Subcutaneous abdominal adipose tissue (tissue), 5 donors: ENCODE results near the gene CA4.
"Not testable (repeated sequence)": the region's sequence is repeated elsewhere in the genome, so short reads cannot be mapped to it uniquely, and the experiment has no call there.

Experiments
- H3K27ac ChIP-seq: one replicate; pipeline ENCODE4 v1.7.0; 2013; ENCODE audit warnings: low read depth, mild to moderate bottlenecking, inconsistent platforms, low read length, moderate library complexity
- H3K27me3 ChIP-seq, 5 donors: one replicate each; pipeline ENCODE4 v1.7.0; 2013; ENCODE audit warnings: low read length in 5 of 5, inconsistent platforms in 1 of 5; ENCODE audit not compliant: control insufficient read depth in 5 of 5, insufficient read depth in 4 of 5
- H3K36me3 ChIP-seq, 5 donors: one replicate each; pipeline ENCODE4 v1.7.0; 2013; ENCODE audit warnings: low read length in 5 of 5; ENCODE audit not compliant: control insufficient read depth in 5 of 5, insufficient read depth in 5 of 5
- H3K4me1 ChIP-seq, 5 donors: one replicate each; pipeline ENCODE4 v1.7.0; 2013; ENCODE audit warnings: low read length in 5 of 5, mild to moderate bottlenecking in 3 of 5, moderate library complexity in 1 of 5; ENCODE audit not compliant: control insufficient read depth in 5 of 5, insufficient read depth in 5 of 5
- H3K4me3 ChIP-seq, 5 donors: one replicate each; pipeline ENCODE4 v1.7.0; 2013; ENCODE audit warnings: low read length in 5 of 5, low read depth in 1 of 5
- H3K9ac ChIP-seq, 5 donors: one replicate each; pipeline ENCODE4 v1.7.0; 2013; ENCODE audit warnings: low read length in 5 of 5, mild to moderate bottlenecking in 4 of 5, moderate library complexity in 3 of 5
- H3K9me3 ChIP-seq, 5 donors: one replicate each; pipeline ENCODE4 v1.7.0; 2013; ENCODE audit warnings: low read length in 5 of 5; ENCODE audit not compliant: control insufficient read depth in 5 of 5
- donor health status: healthy.
- donor health status: healthy.
- donor health status: healthy.
- donor health status: healthy.
- donor health status: healthy.

Gene CA4

DNA sequence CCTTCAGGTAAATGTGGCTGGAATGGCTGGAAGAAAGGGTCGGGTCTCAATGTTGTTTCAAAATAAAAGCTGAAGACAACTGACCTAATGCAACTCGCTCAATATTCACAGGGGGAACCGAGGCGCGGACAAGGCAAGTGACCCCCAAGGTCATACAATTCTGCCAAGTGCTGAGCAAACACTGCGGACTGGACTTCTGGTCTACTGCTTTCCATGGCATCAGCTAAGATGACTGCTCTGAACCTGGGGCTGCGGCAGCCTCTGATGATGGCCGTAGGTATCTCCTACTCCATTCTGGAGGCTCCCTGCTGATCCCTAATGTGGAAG lies 21.9 kb downstream of the CA4 start:
- Histone ChIP-seq H3K9ac (no peak overlapping the region), H3K27ac (no peak overlapping the region), H3K36me3 (peaks cover 0 to 2% (median 0%) of the 10 kb centered on the region in 5 donors), H3K27me3 (no peaks in the 10 kb centered on the region), H3K4me1 (peaks cover 3 to 61% (median 32%) of the 10 kb centered on the region in 5 donors), H3K4me3 (no peak overlapping the region), H3K9me3 (no peaks in the 10 kb centered on the region)

DNA sequence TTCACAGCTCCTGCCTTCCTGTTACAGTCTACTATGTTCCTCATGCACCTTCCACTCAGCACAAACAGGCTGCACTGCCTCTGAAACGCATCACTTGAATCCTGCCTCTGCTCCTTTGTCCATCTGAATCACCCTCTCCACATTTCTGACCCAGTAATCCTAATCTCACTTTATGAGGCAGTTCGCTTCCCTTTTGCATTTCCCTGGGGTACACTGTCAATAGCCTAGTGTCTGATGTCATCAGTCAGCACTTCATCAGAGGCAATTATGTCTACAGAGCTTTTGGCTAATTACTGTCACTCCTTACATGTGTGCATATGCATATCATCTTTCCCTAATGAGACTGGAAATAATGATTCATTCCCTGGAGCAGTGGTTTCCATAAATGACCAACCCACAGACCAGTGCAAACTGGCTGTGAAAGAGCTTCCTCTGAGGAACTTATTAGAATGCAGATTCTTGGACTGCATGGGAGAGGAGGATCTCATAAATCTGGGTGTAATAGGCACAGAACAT lies 23.6 kb downstream of the CA4 start:
- no peaks in the 10 kb centered on the region for H3K9me3 ChIP-seq
- no peaks in the 10 kb centered on the region for H3K27me3 ChIP-seq
- H3K9ac ChIP-seq, result no peak overlapping the region
- H3K27ac ChIP-seq, result no peak overlapping the region
- H3K36me3 ChIP-seq, result peaks cover 3 to 8% (median 3%) of the 10 kb centered on the region in 5 donors
- peaks cover 3 to 52% (median 32%) of the 10 kb centered on the region in 5 donors for H3K4me1 ChIP-seq
- H3K4me3 ChIP-seq, result no peak overlapping the region

DNA sequence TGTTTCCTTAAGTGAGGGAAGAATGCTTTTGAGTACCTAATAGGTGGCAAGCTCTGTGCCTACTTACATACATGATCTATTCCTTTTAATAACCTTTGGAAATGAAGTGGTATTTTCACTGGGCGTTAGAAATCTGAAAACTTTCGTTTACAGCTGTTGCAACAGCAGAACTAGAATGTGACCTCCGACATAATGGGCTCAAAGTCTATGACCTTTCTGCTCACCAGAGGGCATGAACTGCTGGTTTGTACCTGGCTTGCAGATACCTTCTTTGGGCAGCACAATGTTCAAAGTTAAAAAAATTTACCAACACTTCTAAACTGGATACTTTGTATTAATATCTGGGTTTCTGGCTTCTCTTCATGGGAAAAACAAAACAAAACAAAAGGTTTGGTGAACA lies 24.3 kb downstream of the CA4 start:
- Histone ChIP-seq H3K4me1 (peaks cover 3 to 47% (median 32%) of the 10 kb centered on the region in 5 donors), H3K27me3 (no peaks in the 10 kb centered on the region), H3K4me3 (no peak overlapping the region), H3K9me3 (no peaks in the 10 kb centered on the region), H3K36me3 (peaks cover 4 to 15% (median 9%) of the 10 kb centered on the region in 5 donors), H3K27ac (no peak overlapping the region), H3K9ac (no peak overlapping the region)

DNA sequence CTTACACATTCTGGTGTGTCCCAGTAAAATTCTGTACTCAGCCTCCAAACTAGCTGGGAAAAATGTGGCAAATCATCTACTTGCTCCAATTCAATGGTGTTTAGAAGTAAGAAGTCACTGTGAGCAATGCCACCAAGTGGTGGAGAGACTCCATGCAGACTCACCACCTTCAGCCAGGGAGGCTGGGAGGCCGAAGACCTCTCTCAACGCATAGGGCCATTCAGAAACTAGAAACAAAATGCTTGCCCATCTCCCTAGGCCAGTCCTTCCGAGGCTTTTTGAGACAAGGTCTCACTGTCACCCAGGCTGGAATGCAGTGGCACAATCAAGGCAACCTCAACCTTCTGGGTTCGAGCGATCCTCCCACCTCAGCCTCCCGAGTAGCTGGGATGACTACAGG lies 25.0 kb downstream of the CA4 start:
- H3K9ac ChIP-seq, H3K27ac ChIP-seq, H3K4me3 ChIP-seq, H3K9me3 ChIP-seq, H3K27me3 ChIP-seq: not testable (repeated sequence)
- Histone ChIP-seq H3K4me1 (peaks cover 3 to 42% (median 29%) of the 10 kb centered on the region in 5 donors), H3K36me3 (peaks cover 5 to 18% (median 13%) of the 10 kb centered on the region in 5 donors)

DNA sequence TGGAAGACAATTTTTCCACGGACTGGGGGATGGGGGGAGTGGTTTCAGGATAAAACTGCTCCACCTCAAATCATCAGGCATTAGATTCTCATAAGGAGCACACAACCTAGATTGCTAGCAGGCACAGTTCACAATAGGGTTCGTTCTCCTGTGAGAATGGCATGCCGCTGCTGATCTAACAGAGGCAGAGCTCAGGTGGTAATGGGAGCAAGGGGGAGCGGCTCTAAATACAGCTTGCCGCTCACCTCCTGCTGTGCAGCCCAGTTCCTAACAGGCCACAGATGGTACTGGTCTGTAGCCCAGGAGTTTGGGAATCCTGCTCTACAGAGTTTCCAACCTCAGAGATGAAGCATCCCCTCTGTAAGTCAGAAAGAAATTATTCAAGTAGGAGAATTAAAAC lies 27.0 kb downstream of the CA4 start:
- Histone ChIP-seq H3K36me3 (peaks cover 8 to 36% (median 23%) of the 10 kb centered on the region in 5 donors), H3K4me1 (peaks cover 3 to 22% (median 14%) of the 10 kb centered on the region in 5 donors)
- not testable (repeated sequence) for H3K4me3 ChIP-seq, H3K27me3 ChIP-seq, H3K9me3 ChIP-seq, H3K9ac ChIP-seq, H3K27ac ChIP-seq

DNA sequence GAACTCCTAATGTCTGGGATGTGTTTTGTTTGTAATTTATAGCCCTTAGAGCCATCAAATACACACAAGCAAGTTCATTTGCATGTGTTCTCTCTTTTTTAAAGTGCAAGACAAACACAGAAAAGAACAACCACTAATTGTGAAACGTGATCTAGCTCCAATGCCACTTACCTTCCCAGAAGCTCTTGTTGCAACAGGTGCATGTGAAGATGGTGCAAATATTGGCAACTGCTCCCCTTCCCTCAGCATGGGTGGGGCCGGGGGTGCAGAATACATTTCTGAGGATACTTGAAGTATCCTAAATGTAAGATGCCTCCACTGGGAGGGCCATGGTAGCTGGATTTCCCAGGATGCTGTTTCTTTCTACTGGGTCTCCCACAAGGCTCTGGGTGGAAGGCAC lies 28.4 kb downstream of the CA4 start:
- peaks cover 3 to 16% (median 12%) of the 10 kb centered on the region in 5 donors for H3K4me1 ChIP-seq
- H3K27me3 ChIP-seq, H3K9me3 ChIP-seq, H3K9ac ChIP-seq, H3K27ac ChIP-seq, H3K4me3 ChIP-seq: not testable (repeated sequence)
- H3K36me3 ChIP-seq, result peaks cover 8 to 41% (median 29%) of the 10 kb centered on the region in 5 donors

DNA sequence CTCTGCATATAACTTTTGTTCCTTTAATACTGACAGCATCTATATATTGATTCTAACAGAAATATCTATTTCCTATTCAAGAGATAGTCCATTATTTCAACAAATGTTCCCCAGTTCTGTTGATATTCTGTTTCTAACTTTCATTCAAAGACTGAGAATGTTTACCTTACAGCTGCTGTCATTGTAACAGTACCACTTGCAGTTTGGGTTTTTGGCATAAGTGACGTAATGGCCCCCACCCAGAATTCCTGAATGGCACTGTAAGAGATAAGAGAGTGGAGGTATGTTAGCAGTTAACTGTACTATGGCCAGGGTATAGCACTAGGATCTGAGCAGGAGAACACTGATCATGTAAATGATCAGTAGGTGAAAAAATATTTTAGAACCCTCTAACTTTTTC lies 30.6 kb downstream of the CA4 start:
- not testable (repeated sequence) for H3K4me3 ChIP-seq, H3K9ac ChIP-seq, H3K9me3 ChIP-seq, H3K4me1 ChIP-seq, H3K27ac ChIP-seq, H3K27me3 ChIP-seq
- H3K36me3 ChIP-seq, result peaks cover 8 to 53% (median 40%) of the 10 kb centered on the region in 5 donors

DNA sequence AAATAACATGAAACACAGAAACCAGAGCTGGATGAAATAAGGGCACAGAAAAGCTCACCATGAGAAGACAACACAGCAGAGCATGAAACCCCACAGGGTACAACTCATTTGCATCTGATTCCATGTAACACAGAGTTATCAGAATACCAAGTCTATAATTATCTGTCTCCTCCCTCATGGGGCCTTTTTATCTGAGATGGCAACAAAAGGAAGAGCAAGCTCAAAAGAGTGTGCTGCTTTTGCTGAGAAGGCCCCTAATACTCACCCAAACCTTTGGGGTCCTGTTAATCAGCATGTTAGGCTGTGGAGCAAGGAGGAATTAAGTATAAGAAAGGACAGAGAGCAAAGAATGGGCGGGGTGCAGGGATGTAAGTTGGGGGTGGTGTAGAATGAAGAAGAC lies 36.6 kb downstream of the CA4 start:
- H3K4me3 ChIP-seq, H3K27me3 ChIP-seq, H3K9me3 ChIP-seq, H3K4me1 ChIP-seq, H3K27ac ChIP-seq, H3K9ac ChIP-seq: not testable (repeated sequence)
- H3K36me3 ChIP-seq, result peaks cover 8 to 52% (median 41%) of the 10 kb centered on the region in 5 donors

DNA sequence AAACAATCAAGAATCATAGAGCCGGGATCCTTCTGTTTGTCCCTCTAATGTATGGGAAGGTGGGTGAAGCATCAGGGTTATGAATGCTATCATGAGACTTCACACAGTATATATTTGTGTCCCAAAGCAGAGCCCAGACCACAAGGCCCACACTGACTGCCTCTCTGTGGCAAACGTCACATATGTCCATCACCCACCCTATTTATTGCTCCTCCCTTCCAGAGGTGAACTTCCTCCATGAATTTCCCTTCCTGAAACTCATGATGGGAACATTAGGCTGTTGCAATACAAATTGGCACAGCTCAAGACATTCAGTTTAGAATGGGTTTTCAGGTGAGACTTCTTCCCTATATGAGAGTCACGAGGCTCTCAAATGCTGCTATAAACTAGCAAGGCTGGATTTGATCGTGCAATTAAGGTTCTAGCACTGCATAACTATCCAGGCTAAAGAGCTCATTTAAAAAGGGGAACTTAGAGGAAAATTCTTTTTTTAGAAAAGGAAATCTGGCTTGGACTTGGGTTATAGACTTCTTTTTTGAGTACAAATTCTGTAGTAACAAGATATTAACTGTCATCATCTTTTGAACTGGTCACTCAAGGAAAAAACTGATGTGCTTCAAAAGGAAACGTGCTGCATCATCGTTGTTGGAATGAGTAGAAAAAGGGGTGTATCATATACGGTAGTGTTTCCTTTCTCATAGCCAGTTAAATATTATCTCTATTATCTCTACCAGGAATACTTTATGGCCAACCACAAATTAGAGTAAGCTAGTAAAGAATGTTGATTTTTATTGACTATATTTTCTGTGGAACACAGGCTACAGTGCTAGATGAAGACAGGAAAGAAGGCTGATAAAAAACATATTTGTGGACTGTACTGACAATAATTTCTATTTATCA lies 37.3 kb downstream of the CA4 start:
- H3K4me3 ChIP-seq, H3K9ac ChIP-seq, H3K9me3 ChIP-seq, H3K4me1 ChIP-seq, H3K27me3 ChIP-seq, H3K27ac ChIP-seq: not testable (repeated sequence)
- peaks cover 8 to 54% (median 43%) of the 10 kb centered on the region in 5 donors for H3K36me3 ChIP-seq

DNA sequence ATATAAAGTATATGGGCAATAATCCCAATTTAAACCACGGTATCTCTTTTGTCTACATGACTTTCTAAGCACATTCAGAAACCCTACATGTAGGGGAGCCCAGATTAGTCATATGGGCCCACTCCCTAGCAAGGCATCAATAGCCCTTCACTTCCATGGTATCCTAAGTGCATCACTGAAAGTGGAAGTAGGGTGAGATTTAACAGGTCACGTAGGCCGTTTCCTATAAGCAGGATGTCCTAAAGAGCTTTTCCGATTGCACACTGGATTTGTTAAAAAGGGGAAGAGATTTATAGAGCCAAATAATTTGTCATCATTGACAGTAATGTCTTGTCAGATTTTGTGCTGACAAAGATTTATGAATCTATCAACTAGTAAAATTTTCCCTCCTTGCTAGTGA lies 39.0 kb downstream of the CA4 start:
- Histone ChIP-seq H3K4me3 (no peak overlapping the region), H3K27me3 (no peaks in the 10 kb centered on the region), H3K4me1 (peaks cover 0 to 6% (median 0%) of the 10 kb centered on the region in 5 donors), H3K9me3 (no peaks in the 10 kb centered on the region), H3K36me3 (peaks cover 19 to 62% (median 44%) of the 10 kb centered on the region in 5 donors), H3K9ac (no peak overlapping the region), H3K27ac (no peak overlapping the region)
